ENCODE results near the gene KCNQ1. TPM values are rescaled to one million over a fixed set of nuclear protein-coding genes. Genes with fewer than 3 reads are reported as not detected.

Gene KCNQ1
- total RNA-seq, 1 experiment from 2014 or later: 1.0 TPM

- H3K27me3 ChIP-seq (replicated peaks; ENCODE audit: control insufficient read depth, insufficient read depth, low read length): no peaks in the 10 kb centered on the region
- ChIA-PET CTCF (interaction anchor here (0.7 kb wide), 1 partner anchor 67 kb away, joined by 3 read pairs; no protein-coding TSS in a partner anchor), POLR2A (no interaction called here)
- Mint-ChIP-seq H3K4me3 (ENCODE audit: unreplicated experiment) (no peak overlapping the region), H3K9me3 (ENCODE audit: unreplicated experiment) (no peaks in the 10 kb centered on the region), H3K27ac (ENCODE audit: unreplicated experiment) (no peak overlapping the region), H3K4me1 (ENCODE audit: low read depth, unreplicated experiment) (peaks cover 3% of the 10 kb centered on the region), H3K27me3 (ENCODE audit: insufficient read depth, unreplicated experiment) (no peaks in the 10 kb centered on the region), H3K36me3 (ENCODE audit: insufficient read depth, unreplicated experiment) (peaks cover 10% of the 10 kb centered on the region)
- H3K9me3 ChIP-seq: no peaks in the 10 kb centered on the region
- no peaks in the 10 kb centered on the region for H3K4me1 ChIP-seq
- intact Hi-C loops (cut with micrococcal nuclease; ENCODE audit: unreplicated experiment): no loop called here
- no peaks in the 10 kb centered on the region for H3K36me3 ChIP-seq (ENCODE audit: control insufficient read depth, insufficient read depth, low read length)
- H3K4me3 ChIP-seq (ENCODE audit: low read depth, low read length): no peak overlapping the region
- no peak for DNase-seq
- no TSS peak for BruUV-seq (replicated peaks)
- TF ChIP-seq CTCF (IDR thresholded peaks at IDR 0.05; ENCODE audit: insufficient read depth in 1 of 2, low read depth in 1 of 2, low read length in 1 of 2, severe bottlenecking in 1 of 2, unreplicated experiment in 1 of 2): no peak
Observed at GRCh38 chr11:2869561-2870427, 425.0 kb downstream of the KCNQ1 start.

- Histone ChIP-seq H3K9me3 (no peaks in the 10 kb centered on the region), H3K27me3 (replicated peaks; ENCODE audit: control insufficient read depth, insufficient read depth, low read length) (no peaks in the 10 kb centered on the region), H3K4me1 (no peaks in the 10 kb centered on the region), H3K36me3 (ENCODE audit: control insufficient read depth, insufficient read depth, low read length) (no peaks in the 10 kb centered on the region), H3K4me3 (ENCODE audit: low read depth, low read length) (no peak overlapping the region)
- Mint-ChIP-seq H3K4me1 (ENCODE audit: low read depth, unreplicated experiment) (no peaks in the 10 kb centered on the region), H3K4me3 (ENCODE audit: unreplicated experiment) (no peak overlapping the region), H3K27ac (ENCODE audit: unreplicated experiment) (no peak overlapping the region), H3K27me3 (ENCODE audit: insufficient read depth, unreplicated experiment) (no peaks in the 10 kb centered on the region), H3K9me3 (ENCODE audit: unreplicated experiment) (no peaks in the 10 kb centered on the region), H3K36me3 (ENCODE audit: insufficient read depth, unreplicated experiment) (peaks cover 10% of the 10 kb centered on the region)
- no TSS peak for BruUV-seq (replicated peaks)
- DNase-seq: no peak
- CTCF ChIA-PET: no interaction called here
- TF ChIP-seq CTCF (IDR thresholded peaks at IDR 0.05; ENCODE audit: insufficient read depth in 1 of 2, low read depth in 1 of 2, low read length in 1 of 2, severe bottlenecking in 1 of 2, unreplicated experiment in 1 of 2): no peak
- intact Hi-C loops (cut with micrococcal nuclease; ENCODE audit: unreplicated experiment): no loop called here
- POLR2A ChIA-PET: no interaction called here
Observed at GRCh38 chr11:2870460-2870859, 425.7 kb downstream of the KCNQ1 start.

- Mint-ChIP-seq H3K36me3 (ENCODE audit: insufficient read depth, unreplicated experiment) (peaks cover 10% of the 10 kb centered on the region), H3K4me3 (ENCODE audit: unreplicated experiment) (no peak overlapping the region), H3K27ac (ENCODE audit: unreplicated experiment) (no peak overlapping the region), H3K9me3 (ENCODE audit: unreplicated experiment) (no peaks in the 10 kb centered on the region), H3K27me3 (ENCODE audit: insufficient read depth, unreplicated experiment) (no peaks in the 10 kb centered on the region), H3K4me1 (ENCODE audit: low read depth, unreplicated experiment) (no peaks in the 10 kb centered on the region)
- ChIA-PET POLR2A (no interaction called here), CTCF (no interaction called here)
- intact Hi-C loops (cut with micrococcal nuclease; ENCODE audit: unreplicated experiment): no loop called here
- Histone ChIP-seq H3K36me3 (ENCODE audit: control insufficient read depth, insufficient read depth, low read length) (no peaks in the 10 kb centered on the region), H3K9me3 (no peaks in the 10 kb centered on the region), H3K27me3 (replicated peaks; ENCODE audit: control insufficient read depth, insufficient read depth, low read length) (no peaks in the 10 kb centered on the region), H3K4me1 (no peaks in the 10 kb centered on the region), H3K4me3 (ENCODE audit: low read depth, low read length) (no peak overlapping the region)
- BruUV-seq (replicated peaks): no TSS peak
- no peak for TF ChIP-seq CTCF (IDR thresholded peaks at IDR 0.05; ENCODE audit: insufficient read depth in 1 of 2, low read depth in 1 of 2, low read length in 1 of 2, severe bottlenecking in 1 of 2, unreplicated experiment in 1 of 2)
- DNase-seq: no peak
Observed at GRCh38 chr11:2870969-2871680, 426.3 kb downstream of the KCNQ1 start.

All from Caco-2 (cell line).